HG02840 (cell line): Measurements from ENCODE around the gene MCF2L2.

Experiments
- ATAC-seq: cut with Tn5 transposase; IDR thresholded peaks from one replicate; pipeline ENCODE4 v1.9.1; 2021; ENCODE audit warnings: mild to moderate bottlenecking, moderate library complexity, moderate number of reproducible peaks; ENCODE audit not compliant: unreplicated experiment, low FRiP score

Gene MCF2L2

GRCh38 chr3:183400352-183400751, 28.1 kb downstream of the MCF2L2 start:
- no peak for ATAC-seq

- no peak for ATAC-seq
These were observed 31.6 kb downstream of the MCF2L2 start for GRCh38 chr3:183396662-183397391.

GRCh38 chr3:183394150-183394549, 34.3 kb downstream of the MCF2L2 start:
- ATAC-seq: no peak

GRCh38 chr3:183393625-183394024, 34.8 kb downstream of the MCF2L2 start:
- no peak for ATAC-seq

- ATAC-seq: no peak
These were observed 36.0 kb downstream of the MCF2L2 start for GRCh38 chr3:183392186-183393034.

- ATAC-seq: no peak
These were observed 37.0 kb downstream of the MCF2L2 start for GRCh38 chr3:183391460-183391859.

GRCh38 chr3:183390844-183391243, 37.6 kb downstream of the MCF2L2 start:
- no peak for ATAC-seq

- ATAC-seq: no peak
These were observed 40.1 kb downstream of the MCF2L2 start for GRCh38 chr3:183388213-183388895.

- no peak for ATAC-seq
These were observed 40.6 kb downstream of the MCF2L2 start for GRCh38 chr3:183387797-183388196.

- ATAC-seq: no peak
These were observed 41.8 kb downstream of the MCF2L2 start for GRCh38 chr3:183386651-183387050.

GRCh38 chr3:183385698-183386613, 42.5 kb downstream of the MCF2L2 start:
- ATAC-seq: no peak

- no peak for ATAC-seq
These were observed 46.7 kb downstream of the MCF2L2 start for GRCh38 chr3:183381673-183382072.

- ATAC-seq: no peak
These were observed 47.2 kb downstream of the MCF2L2 start for GRCh38 chr3:183381179-183381578.

- ATAC-seq: no peak
These were observed 49.5 kb downstream of the MCF2L2 start for GRCh38 chr3:183378951-183379350.

GRCh38 chr3:183378545-183378944, 49.9 kb downstream of the MCF2L2 start:
- ATAC-seq: no peak

GRCh38 chr3:183378008-183378407, 50.4 kb downstream of the MCF2L2 start:
- no peak for ATAC-seq

GRCh38 chr3:183377307-183377959, 51.0 kb downstream of the MCF2L2 start:
- no peak for ATAC-seq

GRCh38 chr3:183375787-183376186, 52.6 kb downstream of the MCF2L2 start:
- no peak for ATAC-seq

- no peak for ATAC-seq
These were observed 53.1 kb downstream of the MCF2L2 start for GRCh38 chr3:183375337-183375736.

- ATAC-seq: no peak
These were observed 55.5 kb downstream of the MCF2L2 start for GRCh38 chr3:183372911-183373310.
